Effector memory CD4-positive, alpha-beta T cell (primary cell): Measurements from ENCODE around the gene BANF1.

Experiments used
- DNase-seq, 3 donors: peaks; one replicate each; pipeline ENCODE4 v3.0.0-alpha.2; 2020
- H3K27ac ChIP-seq: 2 replicates; pipeline ENCODE4 v1.7.0; 2013; ENCODE audit warnings: mild to moderate bottlenecking, low read length, moderate library complexity; ENCODE audit not compliant: insufficient read depth, poor library complexity, severe bottlenecking
- H3K27me3 ChIP-seq: replicated peaks from 2 replicates; pipeline ENCODE4 v1.7.0; 2013; ENCODE audit warnings: mild to moderate bottlenecking, low read length; ENCODE audit not compliant: insufficient read depth, control insufficient read depth, poor library complexity, severe bottlenecking
- H3K36me3 ChIP-seq: 2 replicates; pipeline ENCODE4 v1.7.0; 2013; ENCODE audit warnings: mild to moderate bottlenecking, low read length, moderate library complexity; ENCODE audit not compliant: control insufficient read depth, insufficient read depth
- H3K4me1 ChIP-seq: 2 replicates; pipeline ENCODE4 v1.7.0; 2013; ENCODE audit warnings: low read length, mild to moderate bottlenecking; ENCODE audit not compliant: control insufficient read depth, insufficient read depth, poor library complexity, severe bottlenecking
- H3K4me3 ChIP-seq: 2 replicates; pipeline ENCODE4 v1.7.0; 2013; ENCODE audit warnings: low read length, low read depth, mild to moderate bottlenecking; ENCODE audit not compliant: insufficient read depth, poor library complexity, severe bottlenecking
- H3K9me3 ChIP-seq: 2 replicates; pipeline ENCODE4 v1.7.0; 2013; ENCODE audit warnings: mild to moderate bottlenecking, low read length, moderate library complexity; ENCODE audit not compliant: control insufficient read depth

BANF1 gene

DNA sequence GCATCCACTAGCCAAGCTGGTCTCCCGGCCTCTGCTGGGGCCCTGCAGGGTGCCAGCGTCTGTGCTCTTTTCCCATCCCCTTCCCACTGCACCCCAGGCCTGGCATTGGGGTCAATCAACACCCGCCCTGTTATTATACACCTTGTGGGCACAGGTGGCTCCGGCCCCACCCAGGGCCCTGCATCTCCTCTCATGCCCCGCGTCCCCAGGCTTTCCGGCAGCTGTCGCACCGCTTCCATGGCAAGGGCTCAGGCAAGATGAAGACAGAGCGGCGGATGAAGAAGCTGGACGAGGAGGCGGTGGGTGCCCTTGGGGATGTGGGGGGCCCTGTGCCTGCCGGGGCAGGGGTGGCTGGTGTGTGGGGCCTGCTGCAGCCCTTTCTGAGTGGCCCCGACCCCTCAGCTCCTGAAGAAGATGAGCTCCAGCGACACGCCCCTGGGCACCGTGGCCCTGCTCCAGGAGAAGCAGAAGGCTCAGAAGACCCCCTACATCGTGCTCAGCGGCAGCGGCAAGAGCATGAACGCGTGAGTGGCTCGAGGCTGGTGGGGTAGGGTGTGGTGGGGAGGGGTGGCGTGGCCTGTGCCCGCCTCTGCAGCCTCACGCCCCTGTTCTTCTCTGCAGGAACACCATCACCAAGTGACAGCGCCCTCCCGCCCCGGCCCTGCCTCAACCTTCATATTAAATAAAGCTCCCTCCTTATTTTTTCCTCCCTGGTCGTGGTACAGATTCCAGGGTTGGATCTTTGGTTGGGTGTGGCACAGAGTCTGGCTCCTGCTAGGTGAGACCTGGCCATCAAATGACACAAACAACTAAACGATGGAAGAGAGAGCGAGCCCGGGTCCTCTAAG lies 23.7 kb upstream of the BANF1 start:
- peaks cover 36% of the 10 kb centered on the region for H3K36me3 ChIP-seq
- H3K4me1 ChIP-seq, result no peaks in the 10 kb centered on the region
- no peak overlapping the region for H3K27ac ChIP-seq
- H3K9me3 ChIP-seq, result no peaks in the 10 kb centered on the region
- no peak overlapping the region for H3K4me3 ChIP-seq
- no peak for DNase-seq
- no peaks in the 10 kb centered on the region for H3K27me3 ChIP-seq

GRCh38 chr11:65979261-65979759 lies 23.0 kb upstream of the BANF1 start:
- H3K27me3 ChIP-seq, result no peaks in the 10 kb centered on the region
- H3K27ac ChIP-seq, result no peak overlapping the region
- H3K36me3 ChIP-seq, result peaks cover 35% of the 10 kb centered on the region
- H3K4me1 ChIP-seq, result no peaks in the 10 kb centered on the region
- H3K9me3 ChIP-seq, result no peaks in the 10 kb centered on the region
- H3K4me3 ChIP-seq, result no peak overlapping the region
- no peak for DNase-seq

- Histone ChIP-seq H3K27ac (no peak overlapping the region), H3K27me3 (no peaks in the 10 kb centered on the region), H3K9me3 (no peaks in the 10 kb centered on the region), H3K36me3 (peaks cover 31% of the 10 kb centered on the region), H3K4me3 (no peak overlapping the region), H3K4me1 (no peaks in the 10 kb centered on the region)
- DNase-seq, result no peak
Measured at GRCh38 chr11:65981101-65981740, 21.1 kb upstream of the BANF1 start.

GRCh38 chr11:65981972-65982823 lies 20.1 kb upstream of the BANF1 start:
- no peak for DNase-seq
- Histone ChIP-seq H3K4me3 (no peak overlapping the region), H3K36me3 (peaks cover 22% of the 10 kb centered on the region), H3K4me1 (no peaks in the 10 kb centered on the region), H3K9me3 (no peaks in the 10 kb centered on the region), H3K27ac (no peak overlapping the region), H3K27me3 (no peaks in the 10 kb centered on the region)

DNA sequence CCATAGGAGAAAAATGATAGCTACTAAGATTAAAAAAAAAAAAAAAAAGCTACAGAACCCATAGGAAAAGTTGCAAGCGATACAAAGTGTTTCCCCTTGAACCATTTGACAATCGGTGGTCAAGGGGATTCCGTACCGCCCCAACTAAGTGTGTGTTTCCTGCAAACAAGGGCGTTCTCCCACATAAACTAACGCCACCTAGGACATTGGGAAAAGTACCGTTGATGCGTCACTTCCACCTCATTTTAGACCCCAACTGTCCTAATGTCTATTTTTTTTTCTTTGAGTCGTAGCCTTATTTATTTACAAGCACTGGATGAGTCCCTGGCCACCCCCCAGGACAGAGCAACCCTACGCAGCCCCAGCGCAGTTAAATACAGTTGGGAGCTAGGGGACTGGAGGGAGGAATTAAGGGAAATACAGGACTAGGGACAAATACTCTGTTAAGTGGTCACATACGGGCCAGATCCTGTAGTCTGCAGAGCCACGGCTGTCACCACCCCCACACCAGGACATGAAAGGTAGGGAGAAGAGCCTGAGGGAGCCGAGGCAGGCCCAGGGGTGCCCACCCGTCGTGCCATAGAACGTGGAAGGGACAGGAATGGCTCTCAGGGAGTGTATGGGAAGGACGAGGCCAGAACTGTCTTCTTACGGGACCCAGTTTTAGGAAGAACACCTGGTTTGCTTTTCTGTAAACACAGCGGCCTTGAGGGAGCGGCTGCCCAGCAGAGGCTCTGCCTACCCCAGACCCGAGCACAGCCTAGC lies 19.3 kb upstream of the BANF1 start:
- no peak overlapping the region for H3K4me3 ChIP-seq
- H3K27me3 ChIP-seq, result no peaks in the 10 kb centered on the region
- DNase-seq, result no peak
- H3K9me3 ChIP-seq, result no peaks in the 10 kb centered on the region
- no peaks in the 10 kb centered on the region for H3K4me1 ChIP-seq
- peaks cover 15% of the 10 kb centered on the region for H3K36me3 ChIP-seq
- H3K27ac ChIP-seq, result no peak overlapping the region

GRCh38 chr11:65983589-65983987 lies 18.7 kb upstream of the BANF1 start:
- H3K36me3 ChIP-seq, result peaks cover 10% of the 10 kb centered on the region
- no peak overlapping the region for H3K27ac ChIP-seq
- H3K9me3 ChIP-seq, result no peaks in the 10 kb centered on the region
- no peaks in the 10 kb centered on the region for H3K27me3 ChIP-seq
- no peak for DNase-seq
- no peak overlapping the region for H3K4me3 ChIP-seq
- no peaks in the 10 kb centered on the region for H3K4me1 ChIP-seq

GRCh38 chr11:65987336-65987735 lies 15.0 kb upstream of the BANF1 start:
- Histone ChIP-seq H3K9me3 (no peaks in the 10 kb centered on the region), H3K27me3 (no peaks in the 10 kb centered on the region), H3K36me3 (no peaks in the 10 kb centered on the region), H3K4me1 (no peaks in the 10 kb centered on the region), H3K4me3 (no peak overlapping the region), H3K27ac (no peak overlapping the region)
- DNase-seq, result no peak

DNA sequence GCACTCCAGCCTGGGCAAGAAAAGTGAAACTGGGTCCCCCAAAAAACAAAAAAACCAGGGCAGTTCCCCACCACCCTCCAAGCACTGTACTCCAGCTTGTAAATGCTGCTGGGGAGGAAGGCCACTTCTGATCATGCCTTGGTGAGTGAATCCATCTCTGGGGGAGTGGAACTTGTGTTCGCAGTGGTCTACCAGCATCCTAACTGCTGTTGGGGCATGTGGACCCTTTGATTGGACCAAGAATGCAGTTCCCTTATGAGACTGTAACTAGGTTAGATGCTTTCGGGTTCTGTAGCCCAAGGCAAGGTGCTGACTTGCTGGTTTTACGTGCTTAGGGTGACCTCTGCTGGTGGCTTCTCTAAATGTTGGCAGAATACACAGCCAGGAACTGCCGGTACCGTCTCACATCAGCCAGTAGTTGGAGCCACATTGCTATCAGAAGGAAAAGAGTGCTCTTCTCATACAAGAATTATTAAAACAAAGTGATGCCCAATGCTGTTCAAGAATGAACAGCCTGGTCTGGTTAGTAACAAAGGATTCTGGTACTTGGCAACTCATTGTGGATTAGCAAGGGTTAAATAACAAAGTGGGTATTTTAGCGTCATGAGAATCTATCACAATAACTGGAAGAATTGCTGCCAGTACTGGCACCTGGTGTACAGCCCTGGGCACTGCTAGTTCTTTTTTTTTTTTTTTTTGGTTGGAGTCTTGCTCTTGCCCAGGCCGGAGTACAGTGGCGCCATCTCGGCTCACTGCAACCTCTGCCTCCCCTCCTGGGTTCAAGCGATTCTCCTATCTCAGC lies 13.3 kb upstream of the BANF1 start:
- H3K27me3 ChIP-seq, result no peaks in the 10 kb centered on the region
- H3K9me3 ChIP-seq, result no peaks in the 10 kb centered on the region
- peak; percentile 80 to 87 (median 81) for DNase-seq
- H3K4me3 ChIP-seq, result no peak overlapping the region
- no peaks in the 10 kb centered on the region for H3K4me1 ChIP-seq
- no peak overlapping the region for H3K27ac ChIP-seq
- H3K36me3 ChIP-seq, result no peaks in the 10 kb centered on the region

DNA sequence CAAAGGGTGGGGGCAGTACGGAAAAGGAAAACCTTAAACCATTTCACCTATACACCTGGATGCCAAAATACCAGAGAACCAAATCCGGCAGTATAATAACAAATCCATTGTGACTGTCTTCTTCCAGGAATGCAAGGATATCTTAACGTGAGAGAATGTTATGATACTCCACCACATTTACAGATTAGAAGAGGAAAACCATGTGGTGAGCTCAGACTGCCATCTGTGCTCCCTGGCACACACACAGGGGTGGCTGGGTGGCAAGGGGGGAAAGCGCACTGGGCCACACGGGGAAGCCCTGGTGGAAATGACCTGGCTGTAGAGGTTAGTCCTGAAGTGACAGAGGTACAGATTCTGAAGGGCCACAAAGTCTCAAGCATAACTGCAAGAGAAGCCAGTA lies 10.2 kb upstream of the BANF1 start:
- no peaks in the 10 kb centered on the region for H3K9me3 ChIP-seq
- DNase-seq, result no peak
- no peaks in the 10 kb centered on the region for H3K4me1 ChIP-seq
- H3K27ac ChIP-seq, result no peak overlapping the region
- no peak overlapping the region for H3K4me3 ChIP-seq
- no peaks in the 10 kb centered on the region for H3K27me3 ChIP-seq
- H3K36me3 ChIP-seq, result peaks cover 2% of the 10 kb centered on the region
